Cardiac muscle cell (in vitro differentiated cells and primary cell): Measurements from ENCODE around the gene HPGDS. TPM values are rescaled to one million over a fixed set of nuclear protein-coding genes. Genes with fewer than 3 reads are reported as not detected.
"Not testable (repeated sequence)": the region's sequence is repeated elsewhere in the genome, so short reads cannot be mapped to it uniquely, and the experiment has no call there.

Source experiments
- DNase-seq, 2 donors: peaks; one replicate each; pipeline versions ENCODE4 v3.0.0 to v3.0.0-alpha.2; 2010 to 2017; ENCODE audit warnings: low read depth in 1 of 2, low spot score in 1 of 2
- H3K27ac ChIP-seq: fragments of 200-600 bp; sonication (generic); 2 replicates; pipeline ENCODE4 v1.5.1; 2016
- H3K27me3 ChIP-seq: fragments of 200-600 bp; sonication (generic); 2 replicates; pipeline ENCODE4 v1.6.0; 2016; ENCODE audit warnings: control low read depth
- H3K36me3 ChIP-seq: fragments of 200-600 bp; sonication (generic); 2 replicates; pipeline ENCODE4 v1.5.1; 2016; ENCODE audit warnings: control low read depth
- H3K4me1 ChIP-seq: fragments of 200-600 bp; sonication (generic); 2 replicates; pipeline ENCODE4 v1.8.1; 2017; ENCODE audit warnings: low read depth, mild to moderate bottlenecking, mixed run types
- H3K4me3 ChIP-seq: fragments of 200-600 bp; sonication (generic); 2 replicates; pipeline ENCODE4 v1.5.1; 2016; ENCODE audit warnings: mild to moderate bottlenecking
- H3K9me3 ChIP-seq: fragments of 200-600 bp; sonication (generic); 2 replicates; pipeline ENCODE4 v1.5.1; 2017; ENCODE audit warnings: low read depth, mild to moderate bottlenecking, control low read depth
- polyA plus RNA-seq: library from polyadenylated mRNA; unstranded; fragments of >200 nt; fragmentation: Nextera tagmentation; extraction: Ambion mirVana; gene quantifications from 2 replicates; pipeline ENCODE4 v1.2.1, GENCODE V29; 2016
- total RNA-seq: library from RNA; depleted of rRNA; stranded (reverse); fragments of >200 nt; gene quantifications from 2 replicates; pipeline ENCODE4 v1.2.3, GENCODE V29; 2016
- TF ChIP-seq, protein P1 (sequence below): IDR thresholded peaks from 2 replicates; pipeline ENCODE4 v1.5.1; 2012; ENCODE audit warnings: low read depth, mild to moderate bottlenecking, low read length

The HPGDS gene
- total and polyA plus RNA-seq, 2 experiments from 2014 or later: not detected

DNA sequence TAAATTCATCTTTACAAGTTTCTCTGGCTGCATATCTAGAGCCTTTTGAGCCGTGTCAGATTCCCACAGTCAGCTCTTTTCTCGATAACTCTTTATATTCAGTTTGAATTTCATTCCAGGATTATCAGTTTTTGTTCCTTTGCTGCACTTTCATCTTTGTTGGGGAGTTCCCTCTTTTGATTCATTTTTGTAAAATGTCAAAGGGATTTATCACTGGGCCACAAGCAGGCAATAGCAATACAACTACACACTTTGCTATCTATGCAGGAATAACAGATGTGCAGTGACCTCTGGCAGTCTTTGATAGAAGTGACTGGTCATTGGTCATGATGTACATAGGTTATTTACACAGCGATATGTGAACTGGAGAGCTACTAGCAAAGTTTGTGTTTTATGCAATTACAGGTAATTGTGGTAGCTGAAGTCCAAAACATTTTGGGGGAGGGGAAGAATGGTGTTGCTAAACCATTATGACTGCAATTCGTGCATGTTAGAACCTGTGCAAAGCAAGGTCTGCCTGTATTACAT lies 43.8 kb downstream of the HPGDS start:
- no peaks in the 10 kb centered on the region for H3K27me3 ChIP-seq
- no peaks in the 10 kb centered on the region for H3K4me1 ChIP-seq
- no peaks in the 10 kb centered on the region for H3K9me3 ChIP-seq
- H3K4me3 ChIP-seq: no peak overlapping the region
- TF ChIP-seq, protein P1, sequence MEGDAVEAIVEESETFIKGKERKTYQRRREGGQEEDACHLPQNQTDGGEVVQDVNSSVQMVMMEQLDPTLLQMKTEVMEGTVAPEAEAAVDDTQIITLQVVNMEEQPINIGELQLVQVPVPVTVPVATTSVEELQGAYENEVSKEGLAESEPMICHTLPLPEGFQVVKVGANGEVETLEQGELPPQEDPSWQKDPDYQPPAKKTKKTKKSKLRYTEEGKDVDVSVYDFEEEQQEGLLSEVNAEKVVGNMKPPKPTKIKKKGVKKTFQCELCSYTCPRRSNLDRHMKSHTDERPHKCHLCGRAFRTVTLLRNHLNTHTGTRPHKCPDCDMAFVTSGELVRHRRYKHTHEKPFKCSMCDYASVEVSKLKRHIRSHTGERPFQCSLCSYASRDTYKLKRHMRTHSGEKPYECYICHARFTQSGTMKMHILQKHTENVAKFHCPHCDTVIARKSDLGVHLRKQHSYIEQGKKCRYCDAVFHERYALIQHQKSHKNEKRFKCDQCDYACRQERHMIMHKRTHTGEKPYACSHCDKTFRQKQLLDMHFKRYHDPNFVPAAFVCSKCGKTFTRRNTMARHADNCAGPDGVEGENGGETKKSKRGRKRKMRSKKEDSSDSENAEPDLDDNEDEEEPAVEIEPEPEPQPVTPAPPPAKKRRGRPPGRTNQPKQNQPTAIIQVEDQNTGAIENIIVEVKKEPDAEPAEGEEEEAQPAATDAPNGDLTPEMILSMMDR: no peak
- no peaks in the 10 kb centered on the region for H3K36me3 ChIP-seq
- DNase-seq: no peak
- H3K27ac ChIP-seq: no peak overlapping the region

DNA sequence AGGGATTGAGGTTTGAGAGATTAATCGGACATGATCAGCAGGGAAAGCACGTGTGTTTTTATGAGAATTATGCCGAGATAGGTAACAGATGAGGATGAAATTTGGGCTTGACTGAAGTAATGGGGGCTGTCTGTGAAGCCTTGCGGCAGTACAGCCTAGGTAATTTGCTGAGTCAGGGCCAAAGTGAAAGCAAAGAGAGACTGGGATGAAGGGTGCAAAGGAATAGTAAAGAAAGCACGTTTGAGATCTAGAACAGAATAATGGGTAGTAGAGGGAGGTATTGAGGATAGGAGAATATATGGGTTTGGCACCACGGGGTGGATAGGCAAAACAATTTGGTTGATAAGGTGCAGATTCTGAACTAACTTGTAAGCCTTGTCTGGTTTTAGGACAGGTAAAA lies 47.2 kb downstream of the HPGDS start:
- DNase-seq, H3K27ac ChIP-seq, H3K27me3 ChIP-seq, H3K36me3 ChIP-seq, H3K4me1 ChIP-seq, H3K9me3 ChIP-seq, H3K4me3 ChIP-seq: not testable (repeated sequence)

DNA sequence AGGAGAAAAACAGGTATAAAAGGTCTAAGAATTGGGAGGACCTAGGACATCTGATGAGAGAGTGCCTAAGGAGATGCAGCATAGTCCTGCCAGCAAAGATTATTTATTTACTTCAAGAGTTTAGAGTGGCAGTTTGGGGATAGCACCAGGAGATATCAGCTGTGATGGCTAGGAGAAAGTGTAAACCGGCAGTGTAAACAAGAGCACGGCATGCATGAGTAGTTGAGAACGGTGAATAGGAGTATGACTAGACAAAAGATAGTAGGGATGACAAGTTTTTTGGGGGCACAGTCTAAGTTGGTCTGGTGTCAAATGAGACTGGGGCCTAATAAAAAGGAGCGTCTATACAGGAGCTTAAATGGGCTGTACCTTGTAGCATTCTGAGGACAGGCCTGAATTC lies 48.7 kb downstream of the HPGDS start:
- H3K4me3 ChIP-seq, H3K36me3 ChIP-seq, H3K27me3 ChIP-seq, DNase-seq, H3K9me3 ChIP-seq, H3K27ac ChIP-seq, H3K4me1 ChIP-seq: not testable (repeated sequence)

DNA sequence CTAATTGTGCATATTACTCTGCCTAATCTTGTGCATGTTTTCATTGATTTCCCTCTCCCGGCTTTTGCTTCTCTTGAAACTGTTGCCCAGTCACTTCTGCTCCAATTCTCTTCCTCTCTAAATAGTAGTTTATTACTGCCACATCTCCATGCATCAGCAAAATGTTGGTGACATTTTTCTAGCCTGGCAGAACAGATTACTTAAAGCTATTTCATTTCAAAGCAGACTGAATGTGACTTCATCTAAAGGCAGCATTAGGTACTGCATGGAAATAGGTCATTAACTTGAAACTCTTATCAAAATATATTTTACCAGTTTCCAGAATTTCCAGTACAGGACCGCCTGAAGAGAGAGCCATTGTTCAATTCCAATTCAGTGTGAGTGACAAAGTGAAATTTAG lies 52.4 kb downstream of the HPGDS start:
- peaks cover 22% of the 10 kb centered on the region for H3K36me3 ChIP-seq
- TF ChIP-seq, protein P1: no peak
- no peak overlapping the region for H3K27ac ChIP-seq
- H3K4me1 ChIP-seq: peaks cover 5% of the 10 kb centered on the region
- DNase-seq: no peak
- H3K27me3 ChIP-seq: no peaks in the 10 kb centered on the region
- H3K4me3 ChIP-seq: no peak overlapping the region
- H3K9me3 ChIP-seq: no peaks in the 10 kb centered on the region

DNA sequence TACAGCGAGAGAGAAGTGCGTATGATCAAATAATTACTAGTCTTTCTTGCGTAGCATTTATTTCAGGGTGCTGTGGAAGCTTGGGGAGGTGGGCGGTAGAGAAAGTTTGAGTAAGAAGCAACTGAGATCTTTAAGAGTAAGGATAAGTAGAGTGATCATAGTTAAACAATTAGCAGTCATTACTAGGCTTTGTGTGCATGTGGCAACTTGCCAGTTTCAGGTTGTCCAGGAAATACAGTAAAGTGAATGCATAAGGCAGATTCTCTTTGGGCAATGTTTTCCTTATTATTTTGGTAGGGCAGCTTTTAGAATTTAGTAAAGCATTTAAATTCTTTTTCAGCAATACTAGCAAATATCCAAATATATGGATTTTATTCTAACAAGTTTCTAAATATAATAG lies 57.0 kb downstream of the HPGDS start:
- TF ChIP-seq, protein P1: no peak
- Histone ChIP-seq H3K9me3 (no peaks in the 10 kb centered on the region), H3K36me3 (peaks cover 58% of the 10 kb centered on the region)

DNA sequence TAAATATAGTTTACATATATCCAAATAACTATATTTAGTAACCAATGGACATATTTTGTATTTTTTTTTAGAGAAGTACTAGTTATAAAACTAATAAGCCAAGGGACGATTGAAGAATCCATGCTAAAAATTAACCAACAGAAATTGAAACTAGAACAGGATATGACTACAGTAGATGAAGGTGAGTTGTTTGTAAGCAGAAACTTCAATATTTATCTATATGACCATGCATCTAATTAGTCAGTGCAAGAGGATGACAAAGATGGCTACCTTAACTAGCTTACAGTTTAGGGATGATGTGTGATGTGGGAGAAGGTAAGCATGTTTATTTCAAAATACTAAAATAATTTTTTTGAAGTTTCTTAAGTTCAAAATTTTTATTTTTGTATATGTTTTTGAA lies 57.7 kb downstream of the HPGDS start:
- peaks cover 60% of the 10 kb centered on the region for H3K36me3 ChIP-seq
- no peaks in the 10 kb centered on the region for H3K9me3 ChIP-seq
- H3K4me1 ChIP-seq: peaks cover 5% of the 10 kb centered on the region
- DNase-seq: no peak
- no peak overlapping the region for H3K4me3 ChIP-seq
- TF ChIP-seq, protein P1: no peak
- H3K27ac ChIP-seq: no peak overlapping the region
- H3K27me3 ChIP-seq: no peaks in the 10 kb centered on the region

More for the DNA sequence above, 57.0 kb downstream of the HPGDS start:
- no peaks in the 10 kb centered on the region for H3K27me3 ChIP-seq
- no peak for DNase-seq
- H3K4me1 ChIP-seq: peaks cover 5% of the 10 kb centered on the region
- H3K4me3 ChIP-seq: no peak overlapping the region
- no peak overlapping the region for H3K27ac ChIP-seq

DNA sequence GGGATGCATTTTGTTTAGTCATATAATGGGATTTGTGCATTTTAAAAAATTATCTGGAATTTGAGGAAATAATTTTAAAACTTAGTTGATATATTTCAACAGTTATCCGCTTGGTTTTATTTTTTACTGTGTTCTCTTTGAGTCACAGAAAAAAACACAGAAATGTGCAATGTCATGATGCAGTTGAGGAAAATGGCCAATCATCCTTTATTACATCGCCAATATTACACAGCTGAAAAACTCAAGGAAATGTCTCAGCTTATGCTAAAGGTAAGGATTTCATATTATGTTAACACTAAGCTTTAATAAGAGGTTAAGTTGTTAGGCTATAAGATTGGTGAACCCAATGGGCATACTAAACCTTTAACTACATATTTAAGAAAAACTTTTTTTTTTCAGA lies 63.9 kb downstream of the HPGDS start:
- Histone ChIP-seq H3K9me3 (no peaks in the 10 kb centered on the region), H3K27me3 (no peaks in the 10 kb centered on the region), H3K36me3 (peaks cover 88% of the 10 kb centered on the region), H3K4me1 (no peaks in the 10 kb centered on the region), H3K4me3 (no peak overlapping the region), H3K27ac (no peak overlapping the region)
- TF ChIP-seq, protein P1: no peak
- DNase-seq: no peak
